ENCODE measurements around the gene ARHGDIG.

ARHGDIG gene

DNA sequence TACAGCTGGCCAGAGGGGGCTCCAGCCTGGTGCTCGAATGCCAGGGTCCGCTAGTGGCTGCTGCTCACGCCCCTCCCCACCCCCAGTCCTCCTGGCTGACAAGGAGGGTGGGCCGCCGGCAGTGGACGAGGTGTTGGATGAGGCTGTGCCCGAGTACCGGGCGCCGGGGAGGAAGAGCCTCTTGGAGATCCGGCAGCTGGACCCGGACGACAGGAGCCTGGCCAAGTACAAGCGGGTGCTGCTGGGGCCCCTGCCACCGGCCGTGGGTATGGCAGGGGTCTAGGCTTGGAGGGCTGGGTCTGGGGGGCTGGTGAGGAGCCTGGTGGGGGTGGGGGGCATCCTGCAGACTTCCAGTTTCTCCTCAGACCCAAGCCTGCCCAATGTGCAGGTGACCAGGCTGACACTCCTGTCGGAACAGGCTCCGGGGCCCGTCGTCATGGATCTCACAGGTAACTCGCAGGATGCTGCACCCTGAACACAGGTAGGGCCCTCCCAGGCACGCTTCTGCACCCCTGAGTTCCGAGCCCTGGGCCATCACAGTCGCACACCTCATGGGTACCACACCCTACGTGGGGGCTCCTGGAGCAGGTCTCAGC is 1.4 kb downstream of the ARHGDIG start:
- no peak for DNase-seq (ENCODE audit: low read depth)

DNA sequence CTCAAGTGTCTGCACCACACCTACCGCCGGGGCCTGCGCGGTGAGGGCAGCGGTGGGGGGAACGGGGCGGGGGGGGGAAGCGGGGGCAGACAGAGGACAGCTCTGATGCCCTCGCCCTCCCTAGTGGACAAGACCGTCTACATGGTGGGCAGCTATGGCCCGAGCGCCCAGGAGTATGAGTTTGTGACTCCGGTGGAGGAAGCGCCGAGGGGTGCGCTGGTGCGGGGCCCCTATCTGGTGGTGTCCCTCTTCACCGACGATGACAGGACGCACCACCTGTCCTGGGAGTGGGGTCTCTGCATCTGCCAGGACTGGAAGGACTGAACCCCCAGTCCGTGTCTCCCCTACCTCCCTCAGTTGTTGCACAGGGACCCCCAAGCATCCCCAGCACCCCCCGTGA is 2.1 kb downstream of the ARHGDIG start:
- no peak for DNase-seq (ENCODE audit: low read depth)

DNA sequence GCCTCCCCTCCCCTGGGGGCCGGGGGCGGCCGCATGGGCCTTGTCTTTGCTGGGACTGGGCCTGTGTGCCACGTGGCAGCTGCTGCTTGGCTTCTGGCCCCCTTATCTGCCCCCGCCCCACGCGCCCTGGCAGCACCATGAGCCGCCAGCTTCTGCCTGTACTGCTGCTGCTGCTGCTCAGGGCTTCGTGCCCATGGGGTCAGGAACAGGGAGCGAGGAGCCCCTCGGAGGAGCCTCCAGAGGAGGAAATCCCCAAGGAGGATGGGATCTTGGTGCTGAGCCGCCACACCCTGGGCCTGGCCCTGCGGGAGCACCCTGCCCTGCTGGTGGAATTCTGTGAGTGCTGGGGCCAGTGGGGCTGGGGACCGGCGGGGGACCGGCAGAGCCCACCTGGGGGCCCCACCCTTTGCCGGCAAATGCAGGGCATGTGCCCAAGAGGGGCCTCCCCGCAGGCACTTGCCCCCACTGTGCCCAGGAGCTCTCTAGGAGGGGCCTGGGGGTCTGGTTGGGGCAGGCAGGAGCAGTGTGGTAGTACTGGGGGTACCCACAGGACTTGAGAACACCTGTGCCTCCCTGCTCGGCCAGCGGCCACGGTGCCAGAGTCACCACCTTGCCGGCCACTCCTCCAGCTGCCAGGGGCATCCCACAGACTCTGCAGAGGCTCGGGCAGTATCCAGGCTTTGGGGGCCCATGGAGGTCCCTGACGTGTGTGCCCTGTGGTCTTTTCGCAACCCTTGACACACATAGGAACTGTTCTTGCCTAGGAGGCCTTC is 2.8 kb downstream of the ARHGDIG start, which contains the start of gene PDIA2:
Gene PDIA2 (plus strand): TSS at position 132 of the 773 bp plus-strand sequence. CDS start 6 bp downstream, at position 138.
- no peak for DNase-seq (ENCODE audit: low read depth)

DNA sequence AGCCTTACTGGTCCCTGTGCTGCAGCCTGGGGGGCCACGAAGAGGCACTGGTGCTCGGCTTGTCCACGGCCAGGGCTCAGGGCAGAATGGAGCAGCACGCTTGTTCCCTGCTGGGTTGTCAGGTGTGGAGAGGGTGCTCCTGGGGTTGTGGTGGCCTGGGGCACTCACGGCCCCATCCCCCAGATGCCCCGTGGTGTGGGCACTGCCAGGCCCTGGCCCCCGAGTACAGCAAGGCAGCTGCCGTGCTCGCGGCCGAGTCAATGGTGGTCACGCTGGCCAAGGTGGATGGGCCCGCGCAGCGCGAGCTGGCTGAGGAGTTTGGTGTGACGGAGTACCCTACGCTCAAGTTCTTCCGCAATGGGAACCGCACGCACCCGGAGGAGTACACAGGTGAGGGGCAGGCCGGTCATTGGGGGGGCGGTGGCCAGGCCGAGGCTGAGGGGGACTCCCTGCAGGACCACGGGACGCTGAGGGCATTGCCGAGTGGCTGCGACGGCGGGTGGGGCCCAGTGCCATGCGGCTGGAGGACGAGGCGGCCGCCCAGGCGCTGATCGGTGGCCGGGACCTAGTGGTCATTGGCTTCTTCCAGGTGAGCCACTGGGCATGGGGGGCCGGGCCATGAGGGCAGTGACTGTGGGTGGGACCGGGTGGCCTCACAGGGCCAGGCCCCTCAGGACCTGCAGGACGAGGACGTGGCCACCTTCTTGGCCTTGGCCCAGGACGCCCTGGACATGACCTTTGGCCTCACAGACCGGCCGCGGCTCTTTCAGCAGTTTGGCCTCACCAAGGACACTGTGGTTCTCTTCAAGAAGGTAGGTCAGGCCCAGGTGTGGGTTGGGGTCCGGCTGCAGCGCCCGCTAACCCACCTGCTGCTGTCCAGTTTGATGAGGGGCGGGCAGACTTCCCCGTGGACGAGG is 4.1 kb downstream of the ARHGDIG start:
- no peak for DNase-seq (ENCODE audit: low read depth)

DNA sequence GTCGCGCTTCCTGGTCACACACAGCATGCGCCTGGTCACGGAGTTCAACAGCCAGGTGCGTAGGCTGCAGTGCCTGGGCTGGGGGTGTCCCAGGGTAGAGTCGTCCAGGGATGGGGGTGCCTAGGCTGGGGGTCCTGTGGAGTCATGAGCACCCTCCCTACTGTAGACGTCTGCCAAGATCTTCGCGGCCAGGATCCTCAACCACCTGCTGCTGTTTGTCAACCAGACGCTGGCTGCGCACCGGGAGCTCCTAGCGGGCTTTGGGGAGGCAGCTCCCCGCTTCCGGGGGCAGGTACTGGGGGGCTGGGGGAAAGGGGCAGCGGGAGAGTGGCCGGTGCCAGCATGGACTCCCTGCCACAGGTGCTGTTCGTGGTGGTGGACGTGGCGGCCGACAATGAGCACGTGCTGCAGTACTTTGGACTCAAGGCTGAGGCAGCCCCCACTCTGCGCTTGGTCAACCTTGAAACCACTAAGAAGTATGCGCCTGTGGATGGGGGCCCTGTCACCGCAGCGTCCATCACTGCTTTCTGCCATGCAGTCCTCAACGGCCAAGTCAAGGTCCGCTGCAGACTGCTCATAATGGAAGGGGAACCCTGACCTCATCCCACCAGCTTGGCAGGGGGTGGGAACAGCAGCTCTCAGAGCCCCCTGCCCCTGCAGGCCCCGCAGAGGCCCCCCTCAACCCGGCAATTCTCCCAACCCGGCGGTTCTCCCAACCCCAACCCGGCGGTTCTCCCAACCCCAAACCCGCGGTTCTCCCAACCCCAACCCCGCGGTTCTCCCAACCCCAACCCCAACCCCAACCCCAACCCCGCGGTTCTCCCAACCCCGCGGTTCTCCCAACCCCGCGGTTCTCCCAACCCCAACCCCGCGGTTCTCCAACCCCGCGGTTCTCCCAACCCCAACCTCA is 5.0 kb downstream of the ARHGDIG start:
- DNase-seq (ENCODE audit: low read depth), result no peak

DNA sequence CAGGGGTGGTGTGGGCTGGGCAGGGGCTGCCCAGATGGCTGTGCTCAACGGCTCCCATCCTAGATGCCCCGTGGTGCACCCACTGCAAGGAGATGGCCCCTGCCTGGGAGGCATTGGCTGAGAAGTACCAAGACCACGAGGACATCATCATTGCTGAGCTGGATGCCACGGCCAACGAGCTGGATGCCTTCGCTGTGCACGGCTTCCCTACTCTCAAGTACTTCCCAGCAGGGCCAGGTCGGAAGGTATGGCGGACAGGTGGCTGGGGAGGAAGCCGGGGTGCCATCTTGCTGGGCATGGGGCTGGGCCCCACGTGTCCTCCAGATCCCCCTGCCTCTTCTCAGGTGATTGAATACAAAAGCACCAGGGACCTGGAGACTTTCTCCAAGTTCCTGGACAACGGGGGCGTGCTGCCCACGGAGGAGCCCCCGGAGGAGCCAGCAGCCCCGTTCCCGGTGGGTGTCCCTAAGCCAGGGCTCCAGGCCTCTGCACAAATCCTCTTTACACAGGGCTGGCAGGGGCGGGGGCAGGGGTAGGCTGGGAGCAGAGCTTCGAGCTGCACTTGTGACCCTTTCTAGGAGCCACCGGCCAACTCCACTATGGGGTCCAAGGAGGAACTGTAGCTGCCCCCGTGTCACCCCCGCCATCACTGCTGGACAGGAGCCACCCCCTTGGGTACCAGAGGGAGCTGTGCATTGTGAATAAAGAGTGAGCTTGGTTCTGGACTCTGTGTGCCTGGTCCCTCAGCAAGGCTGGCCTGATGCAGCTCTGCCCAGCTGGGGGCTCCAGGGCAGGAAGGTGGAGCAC is 6.3 kb downstream of the ARHGDIG start:
- DNase-seq (ENCODE audit: low read depth), result no peak

DNA sequence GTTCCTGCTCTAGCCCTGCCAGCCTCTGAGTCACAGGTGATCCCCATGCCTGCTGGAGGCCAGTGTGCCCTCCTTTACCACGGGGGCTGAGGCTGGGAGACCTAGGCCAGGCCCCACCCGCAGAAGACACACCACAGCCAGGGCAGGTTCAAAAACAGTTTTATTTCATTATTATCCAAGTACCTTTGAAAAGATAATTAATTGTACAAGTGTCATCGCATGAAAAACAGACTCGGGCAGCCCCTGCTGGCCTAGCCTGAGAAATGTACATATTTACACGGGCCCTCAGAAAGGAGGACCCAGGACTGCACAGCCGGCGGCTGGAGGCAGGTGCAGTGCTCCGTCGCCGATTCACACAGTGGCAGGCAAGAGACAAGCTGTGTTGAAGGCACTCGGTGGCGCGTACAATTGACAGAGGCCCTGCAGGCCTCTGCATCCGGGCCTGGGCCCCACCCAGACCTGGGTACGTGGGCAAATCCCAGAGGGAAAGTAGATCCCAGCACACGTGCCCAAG is 7.0 kb downstream of the ARHGDIG start:
- no peak for DNase-seq (ENCODE audit: low read depth)

DNA sequence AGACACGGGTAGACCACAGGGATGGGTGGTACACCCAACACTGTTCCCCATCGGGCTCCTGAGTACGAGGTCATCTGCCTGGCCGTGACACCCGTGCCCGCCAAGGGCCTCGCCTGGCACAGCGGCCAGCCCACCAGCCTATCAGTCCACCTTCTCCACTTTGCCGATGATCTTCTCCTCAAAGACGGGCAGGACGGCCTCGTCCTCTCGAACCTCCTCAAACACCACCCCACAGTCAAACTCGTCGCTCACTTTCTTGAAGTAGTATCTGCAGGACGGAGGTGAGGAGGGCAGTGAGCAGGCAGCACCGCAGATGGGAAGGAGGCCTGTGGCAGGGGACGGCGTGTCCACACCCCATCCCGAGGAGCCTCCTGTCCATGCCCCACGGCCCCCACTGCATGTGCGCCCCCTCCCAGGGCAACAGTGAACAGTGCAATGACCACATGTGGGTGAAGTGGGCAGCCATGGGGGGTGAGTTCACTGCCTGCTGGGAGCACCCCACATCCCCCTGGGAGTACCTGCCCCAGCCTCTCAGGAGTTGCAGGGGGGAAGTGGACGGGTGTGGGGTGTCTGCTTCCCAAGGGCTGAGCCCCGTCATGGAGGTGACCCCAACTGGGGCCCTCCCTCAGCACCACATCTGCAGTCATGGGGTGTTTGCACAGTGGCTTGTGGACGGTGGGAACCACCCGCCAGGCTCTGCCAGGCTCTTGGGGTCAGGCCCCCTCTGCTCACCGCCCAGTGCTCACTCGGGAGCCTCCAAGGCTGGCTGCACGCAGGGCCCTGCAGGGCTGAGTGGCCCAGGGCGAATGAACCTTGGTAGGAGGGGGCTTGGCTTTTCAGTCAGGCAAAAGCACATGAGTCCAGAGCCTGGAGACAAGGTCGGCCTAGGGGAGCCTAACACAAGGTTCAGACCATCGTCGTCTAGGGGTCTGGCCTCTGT is 7.9 kb downstream of the ARHGDIG start:
- DNase-seq (ENCODE audit: low read depth), result no peak

DNA sequence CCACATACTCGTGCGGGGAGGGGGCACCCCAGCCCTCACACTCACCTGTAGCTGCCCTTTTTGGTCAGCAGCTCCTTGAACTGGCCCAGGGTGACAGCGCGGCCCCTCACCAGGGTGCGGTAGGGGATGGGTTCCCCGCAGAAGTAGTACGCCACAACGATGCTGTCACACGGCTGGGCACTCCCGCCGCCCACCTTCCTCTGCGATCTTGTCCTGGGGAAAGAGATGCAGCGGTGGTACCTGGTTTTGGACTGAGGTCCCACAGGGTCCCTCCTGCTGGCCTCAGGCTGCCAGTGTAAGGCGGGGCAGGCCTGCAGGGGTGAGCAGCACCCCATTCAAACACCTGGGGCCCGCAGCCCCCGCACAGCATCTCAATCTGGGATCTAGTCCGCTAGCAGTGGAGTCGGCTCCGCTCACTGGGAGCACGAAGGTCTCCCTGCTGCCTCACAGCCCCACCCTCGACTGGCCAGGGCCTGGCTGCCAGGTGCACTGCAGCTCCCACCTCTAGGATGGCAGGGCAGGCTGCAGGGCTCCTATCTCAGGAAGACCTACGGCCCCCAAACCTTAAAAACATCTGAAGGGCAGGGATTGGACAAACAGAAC is 9.1 kb downstream of the ARHGDIG start:
- no peak for DNase-seq (ENCODE audit: low read depth)

DNA sequence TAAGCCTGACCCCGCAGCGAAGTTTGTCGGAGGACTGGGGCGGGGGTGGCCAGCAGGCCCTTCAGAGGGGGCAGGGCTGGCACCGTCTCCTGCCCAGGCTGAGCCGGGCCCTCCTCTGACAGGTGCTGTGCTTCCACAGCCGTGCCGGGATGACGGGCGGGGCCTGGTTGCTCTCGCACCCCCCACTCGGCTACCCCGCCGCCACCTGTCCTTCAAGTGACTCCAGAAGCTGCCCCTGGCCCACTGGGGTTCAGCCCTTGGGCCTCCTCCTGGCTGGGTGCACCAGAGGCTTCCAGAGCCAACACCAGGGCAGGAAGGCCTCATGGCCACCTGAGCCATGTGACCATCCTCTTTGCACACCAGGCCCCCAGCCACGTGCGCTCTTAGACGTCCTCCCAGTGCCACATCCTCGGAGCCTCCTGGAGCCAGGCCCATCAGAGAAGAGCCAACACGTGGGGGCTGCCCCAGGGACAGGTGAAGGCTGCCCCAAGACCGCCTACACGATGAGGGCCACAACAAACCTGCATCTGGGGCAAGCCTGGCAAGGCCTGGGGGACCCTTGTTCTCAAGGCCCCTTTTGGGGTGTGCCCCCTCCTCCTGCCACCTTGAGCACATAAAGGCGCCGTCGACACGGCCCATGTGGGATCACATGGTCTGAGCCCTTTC is 9.8 kb downstream of the ARHGDIG start:
- DNase-seq (ENCODE audit: low read depth), result no peak

DNA sequence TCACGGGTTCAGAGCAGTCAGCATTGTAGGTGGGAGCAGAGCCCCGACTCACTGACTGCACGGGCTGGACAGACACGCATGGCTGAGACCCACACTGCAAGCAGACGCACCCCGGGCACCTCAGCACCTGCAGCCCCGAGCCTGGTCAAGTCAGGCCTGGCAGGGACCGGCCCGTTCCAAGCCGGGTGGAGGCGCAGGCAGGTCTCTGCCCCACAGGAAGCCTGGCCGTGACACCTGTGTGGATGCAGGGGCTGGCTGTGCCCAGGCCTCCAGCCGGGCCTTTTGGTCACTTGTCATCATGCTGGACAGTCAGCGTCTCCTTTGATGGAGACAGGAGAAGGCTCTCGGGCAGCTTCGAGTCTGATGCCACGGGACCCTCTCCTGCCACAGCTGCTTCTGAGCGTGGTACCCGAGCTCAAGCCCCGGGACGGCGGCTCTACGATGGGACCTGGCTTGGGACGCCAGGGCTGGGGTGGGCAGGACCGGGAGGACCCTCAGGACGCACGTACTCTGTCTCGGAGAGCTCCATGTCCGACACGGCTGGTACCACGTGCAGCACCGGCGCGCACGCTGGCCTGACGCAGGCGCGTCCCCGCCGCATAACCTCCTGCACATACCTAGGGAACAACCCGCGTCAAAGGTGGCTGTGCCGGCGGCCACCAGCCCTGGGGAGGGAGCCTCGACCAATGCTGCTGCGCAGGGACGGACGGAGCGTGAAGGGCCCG is 10.5 kb downstream of the ARHGDIG start:
- DNase-seq (ENCODE audit: low read depth), result no peak

DNA sequence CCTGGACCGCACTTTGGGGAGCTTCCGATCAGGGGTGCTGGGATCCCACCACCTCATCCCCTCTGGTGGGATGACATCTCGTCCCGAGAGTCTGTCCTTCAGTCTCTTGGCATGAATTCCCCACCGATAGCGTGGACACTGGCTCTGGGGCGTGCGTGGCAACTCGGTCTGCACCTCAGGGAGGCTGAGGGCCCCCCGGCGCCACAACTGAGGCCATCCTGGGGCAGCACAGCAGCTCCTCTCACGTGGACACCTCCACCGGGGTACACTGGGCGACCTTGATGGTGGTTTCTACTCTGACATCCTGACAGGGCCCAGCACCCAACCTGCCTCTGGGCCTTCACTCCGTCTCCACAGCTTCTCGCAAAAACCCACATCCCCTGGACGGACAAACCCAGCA is 11.1 kb downstream of the ARHGDIG start:
- no peak for DNase-seq (ENCODE audit: low read depth)

DNA sequence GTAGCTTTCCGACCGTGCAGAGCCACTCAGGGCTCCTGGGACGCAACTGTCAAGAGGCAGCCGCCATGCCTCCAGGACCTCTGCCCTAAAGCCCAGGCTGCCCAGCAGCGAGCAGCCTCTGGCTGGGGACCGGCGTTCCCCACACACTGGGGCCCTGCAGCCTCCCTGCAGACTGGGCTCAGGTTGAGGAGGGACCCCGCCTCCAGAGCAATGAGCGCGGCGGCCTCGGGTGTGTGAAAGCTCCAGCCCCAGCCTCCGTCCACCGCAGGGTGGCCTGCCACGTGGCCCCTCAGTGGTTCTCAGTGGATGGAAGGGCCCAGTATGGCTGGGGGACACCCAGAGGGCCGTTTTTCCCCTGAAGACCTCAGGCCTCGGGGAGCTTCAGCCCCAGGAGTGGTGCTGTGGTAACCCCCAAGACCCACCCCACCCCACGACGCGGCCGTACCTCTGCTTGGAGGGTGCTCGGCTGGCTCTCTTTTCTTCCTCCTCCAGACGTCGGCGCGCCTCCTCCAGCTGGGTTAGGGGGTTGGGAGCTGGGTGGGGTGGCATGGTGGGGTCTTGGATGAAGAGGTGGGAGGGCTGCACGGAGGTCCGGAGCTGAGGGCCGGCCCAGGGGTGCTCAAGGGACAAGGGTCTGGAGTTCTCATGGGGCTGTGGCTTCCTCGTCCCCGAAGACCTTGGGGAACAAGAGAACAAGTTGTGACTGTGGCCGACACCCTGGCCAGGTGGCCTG is 12.8 kb downstream of the ARHGDIG start:
- DNase-seq (ENCODE audit: low read depth), result no peak

DNA sequence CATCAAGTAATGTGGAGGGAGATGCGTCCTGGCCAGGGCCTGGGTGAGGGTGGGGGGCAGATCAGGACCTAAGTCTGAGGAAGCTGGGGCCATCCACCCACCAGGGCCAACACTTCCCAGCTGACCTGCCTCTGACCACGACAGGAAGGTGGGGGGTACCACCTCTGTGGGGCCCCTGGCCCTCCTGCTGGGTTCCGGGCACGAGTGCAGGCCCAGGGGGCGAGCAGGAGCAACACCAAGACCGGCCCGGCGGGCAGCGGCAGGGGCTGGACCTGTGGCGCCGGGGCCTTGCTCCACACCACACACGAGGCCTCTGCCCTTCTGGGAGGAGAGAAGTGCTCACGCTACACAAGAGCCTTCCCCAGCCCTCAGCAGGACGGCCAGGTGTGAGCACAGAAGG is 15.9 kb downstream of the ARHGDIG start:
- DNase-seq (ENCODE audit: low read depth), result no peak

DNA sequence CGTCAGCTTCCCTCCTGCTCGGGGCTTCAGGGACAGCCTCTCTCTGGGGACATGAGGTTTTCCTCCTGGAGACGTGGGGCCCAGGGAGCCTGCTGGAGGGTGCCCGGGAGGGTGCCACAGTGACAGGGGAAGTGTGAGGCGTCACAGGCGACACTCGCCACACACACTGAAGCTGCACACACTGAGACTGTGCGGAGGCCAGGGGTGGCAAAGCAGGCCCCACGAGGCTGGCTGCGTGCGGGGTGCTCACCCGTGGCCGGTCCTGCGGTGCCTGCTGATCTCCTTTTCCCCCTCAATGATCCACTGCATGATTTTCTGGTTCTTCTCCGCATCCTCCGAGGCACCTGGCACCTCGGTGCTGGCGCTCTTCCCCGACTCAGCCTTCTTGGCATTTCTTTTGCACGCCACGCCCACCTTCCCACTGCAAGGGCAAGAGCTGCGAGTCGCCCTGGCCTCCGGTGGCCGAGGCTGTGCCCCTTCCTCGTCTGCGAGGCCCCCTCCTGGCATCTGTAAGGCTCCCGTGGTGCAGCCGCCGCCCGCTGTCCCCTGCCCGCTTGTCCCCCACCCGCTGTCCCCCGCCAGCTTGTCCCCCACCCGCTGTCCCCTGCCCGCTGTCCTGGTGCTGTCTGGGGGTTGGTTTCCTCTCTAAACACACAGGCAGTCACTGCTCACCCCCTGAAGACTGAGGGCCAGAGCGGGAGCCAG is 16.6 kb downstream of the ARHGDIG start:
- no peak for DNase-seq (ENCODE audit: low read depth)

DNA sequence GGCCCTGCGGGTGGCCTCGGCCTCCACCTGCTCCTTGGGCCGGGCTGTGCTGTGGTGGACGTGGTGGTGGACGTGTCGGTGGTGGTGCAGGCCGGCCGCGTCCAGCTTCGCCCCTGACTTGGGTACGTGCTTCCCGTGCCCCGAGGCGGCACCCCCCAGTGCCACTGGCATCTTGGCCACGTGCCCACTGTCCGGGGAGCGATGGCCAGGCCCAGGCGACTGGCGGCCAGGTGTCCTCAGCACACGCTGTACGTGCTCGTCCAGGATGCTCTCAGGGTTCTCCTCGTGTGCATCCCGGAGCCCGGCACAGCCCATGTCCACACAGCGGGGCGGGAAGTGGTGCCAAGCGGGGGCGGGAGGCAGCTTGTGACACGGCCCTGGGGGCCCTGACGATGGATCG is 17.4 kb downstream of the ARHGDIG start:
- DNase-seq (ENCODE audit: low read depth), result no peak
